SJSA1 (cell line): ENCODE measurements around the gene EIF4G3. TPM values are rescaled to one million over a fixed set of nuclear protein-coding genes. Genes with fewer than 3 reads are reported as not detected.
A peak's percentile ranks its signal among the peaks of the same experiment; 100 is the strongest.

Source experiments
- DNase-seq, 2 experiments: peaks; one replicate each; pipeline ENCODE4 v3.0.0-alpha.2; 2015 to 2020; ENCODE audit warnings: low spot score in 2 of 2, low read depth in 1 of 2
- H3K27ac ChIP-seq: fragments of 250-450 bp; sonication (Bioruptor Pico); 2 replicates; pipeline ENCODE4 v1.5.1; 2020; ENCODE audit warnings: mild to moderate bottlenecking, moderate library complexity
- H3K27me3 ChIP-seq: fragments of 250-450 bp; sonication (Bioruptor Pico); replicated peaks from 2 replicates; pipeline ENCODE4 v1.5.1; 2020; ENCODE audit warnings: mild to moderate bottlenecking, moderate library complexity
- H3K36me3 ChIP-seq: fragments of 250-450 bp; sonication (Bioruptor Pico); 2 replicates; pipeline ENCODE4 v1.5.1; 2020; ENCODE audit warnings: mild to moderate bottlenecking
- H3K4me1 ChIP-seq: fragments of 250-450 bp; sonication (Bioruptor Pico); replicated peaks from 2 replicates; pipeline ENCODE4 v1.6.1; 2021; ENCODE audit warnings: mild to moderate bottlenecking
- H3K4me3 ChIP-seq: fragments of 250-450 bp; sonication (Bioruptor Pico); 2 replicates; pipeline ENCODE4 v1.5.1; 2020; ENCODE audit warnings: mild to moderate bottlenecking
- H3K9me3 ChIP-seq: fragments of 250-450 bp; sonication (Bioruptor Pico); replicated peaks from 2 replicates; pipeline ENCODE4 v1.5.1; 2020; ENCODE audit warnings: mild to moderate bottlenecking
- total RNA-seq: library from RNA; depleted of rRNA; stranded (reverse); fragments of >200 nt; shearing (Covaris generic); gene quantifications from 2 replicates; pipeline ENCODE4 v1.2.3, GENCODE V29; 2014

EIF4G3 gene
- total RNA-seq, 1 experiment from 2014 or later: 30.2 TPM

DNA sequence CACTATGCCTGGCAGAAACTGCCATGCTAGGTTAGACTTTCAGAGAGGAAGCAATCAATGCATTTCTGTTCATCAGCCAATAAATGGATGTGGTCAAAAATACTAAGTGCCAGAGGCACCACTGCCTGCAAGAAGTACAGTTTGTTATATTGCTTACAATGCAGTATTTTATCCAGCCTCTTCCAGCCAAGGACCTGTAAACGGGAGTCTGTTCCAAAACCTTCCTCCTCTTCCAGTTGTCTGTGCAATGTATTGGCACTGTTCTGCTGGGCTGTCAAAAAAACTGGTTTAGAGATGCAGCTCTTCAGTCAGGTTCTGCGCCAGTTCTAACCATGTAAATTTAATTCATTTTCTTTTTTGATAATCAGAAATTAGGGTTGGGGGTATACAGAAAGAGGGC is 175.7 kb downstream of the EIF4G3 start:
- Histone ChIP-seq H3K4me1 (no peaks in the 10 kb centered on the region), H3K27me3 (no peaks in the 10 kb centered on the region), H3K27ac (no peak overlapping the region), H3K9me3 (no peaks in the 10 kb centered on the region), H3K36me3 (no peaks in the 10 kb centered on the region), H3K4me3 (no peak overlapping the region)
- DNase-seq: no peak

- H3K4me1 ChIP-seq: no peaks in the 10 kb centered on the region
- H3K9me3 ChIP-seq: no peaks in the 10 kb centered on the region
- no peak overlapping the region for H3K27ac ChIP-seq
- H3K27me3 ChIP-seq: no peaks in the 10 kb centered on the region
- H3K36me3 ChIP-seq: no peaks in the 10 kb centered on the region
- no peak overlapping the region for H3K4me3 ChIP-seq
- DNase-seq: no peak
Observed at GRCh38 chr1:21000245-21000594, 176.5 kb downstream of the EIF4G3 start.

DNA sequence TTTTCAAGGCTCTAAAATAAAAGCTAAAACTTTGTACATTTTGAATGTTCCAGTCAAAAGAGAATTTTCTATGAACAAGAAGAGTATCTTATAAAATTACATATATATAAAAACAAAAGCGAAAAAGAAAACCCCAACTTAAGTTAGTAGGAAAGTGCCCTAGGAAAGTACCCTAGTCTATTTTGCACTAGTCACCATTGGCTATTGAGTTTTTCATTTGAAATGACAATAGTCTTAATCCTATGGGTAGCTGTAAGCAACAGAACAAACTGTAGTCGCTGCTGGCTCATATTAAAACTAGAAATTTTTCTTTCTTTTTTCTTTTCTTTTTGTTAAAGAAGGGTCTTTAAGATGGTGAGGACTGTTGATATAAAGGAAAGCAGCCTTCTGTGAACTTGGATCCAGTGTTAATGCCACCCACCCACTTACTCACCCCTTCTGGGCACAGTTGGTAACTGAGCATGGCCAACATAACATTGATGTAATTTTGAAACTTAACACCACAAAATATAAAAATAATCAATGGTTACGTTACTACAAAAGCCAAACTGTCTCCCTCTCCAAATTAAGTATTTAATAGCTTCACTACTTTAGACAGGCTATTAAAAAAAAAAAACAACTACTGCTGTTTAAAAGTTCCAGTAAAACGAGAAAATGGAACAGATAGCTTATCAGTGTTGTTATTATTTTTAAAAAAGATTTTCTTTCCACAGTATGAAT is 177.0 kb downstream of the EIF4G3 start:
- no peaks in the 10 kb centered on the region for H3K27me3 ChIP-seq
- DNase-seq: no peak
- H3K4me3 ChIP-seq: no peak overlapping the region
- no peaks in the 10 kb centered on the region for H3K36me3 ChIP-seq
- no peaks in the 10 kb centered on the region for H3K4me1 ChIP-seq
- H3K27ac ChIP-seq: no peak overlapping the region
- no peaks in the 10 kb centered on the region for H3K9me3 ChIP-seq

GRCh38 chr1:20998826-20999225 is 177.9 kb downstream of the EIF4G3 start:
- Histone ChIP-seq H3K4me3 (no peak overlapping the region), H3K9me3 (no peaks in the 10 kb centered on the region), H3K36me3 (no peaks in the 10 kb centered on the region), H3K27ac (no peak overlapping the region), H3K4me1 (no peaks in the 10 kb centered on the region), H3K27me3 (no peaks in the 10 kb centered on the region)
- DNase-seq: no peak

GRCh38 chr1:20997602-20998224 is 179.0 kb downstream of the EIF4G3 start:
- H3K9me3 ChIP-seq: no peaks in the 10 kb centered on the region
- peaks cover 5% of the 10 kb centered on the region for H3K4me1 ChIP-seq
- no peak overlapping the region for H3K27ac ChIP-seq
- H3K27me3 ChIP-seq: no peaks in the 10 kb centered on the region
- DNase-seq: no peak
- no peak overlapping the region for H3K4me3 ChIP-seq
- no peaks in the 10 kb centered on the region for H3K36me3 ChIP-seq

GRCh38 chr1:20996554-20996953 is 180.1 kb downstream of the EIF4G3 start:
- Histone ChIP-seq H3K27me3 (no peaks in the 10 kb centered on the region), H3K4me1 (peaks cover 13% of the 10 kb centered on the region), H3K4me3 (no peak overlapping the region), H3K9me3 (no peaks in the 10 kb centered on the region), H3K27ac (no peak overlapping the region), H3K36me3 (no peaks in the 10 kb centered on the region)
- DNase-seq: no peak

DNA sequence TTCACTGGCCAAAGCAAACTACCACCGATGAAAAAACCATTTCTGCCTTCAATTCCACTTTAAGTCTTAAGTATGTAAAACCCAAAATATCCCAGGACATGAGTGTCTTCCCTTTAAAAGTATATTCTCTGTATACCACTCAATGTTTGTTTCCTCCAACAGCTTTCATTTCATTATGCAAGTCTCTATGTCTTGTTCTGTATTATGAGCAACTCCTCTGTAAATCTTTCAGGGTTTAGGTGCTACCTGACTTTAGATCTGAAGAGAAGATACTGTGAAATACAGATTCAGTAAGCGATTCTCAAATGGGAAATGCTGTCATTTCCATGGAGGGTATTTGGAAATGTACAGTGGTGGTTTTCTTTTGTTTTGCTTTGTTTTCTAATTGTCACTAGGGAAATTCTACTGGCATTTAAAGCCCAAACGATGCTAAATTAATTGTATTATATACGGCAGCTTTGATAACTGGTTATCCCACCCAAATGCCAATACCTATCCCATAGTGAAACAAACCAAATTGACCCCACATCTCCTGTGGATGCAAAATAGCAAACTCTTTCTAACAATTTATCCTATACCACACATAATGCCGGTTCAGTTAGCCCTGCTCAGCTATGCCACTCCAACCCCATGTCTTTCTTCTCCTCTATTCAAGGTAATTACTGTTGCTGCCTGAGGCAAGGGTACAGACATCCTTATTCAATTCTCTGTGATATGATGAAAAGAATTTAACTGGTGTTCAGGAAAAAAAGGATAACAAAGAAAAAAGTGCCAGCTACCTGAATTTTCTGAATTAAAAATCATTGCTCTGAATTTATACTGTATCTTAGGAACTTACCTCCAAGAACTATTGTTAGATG is 182.8 kb downstream of the EIF4G3 start:
- Histone ChIP-seq H3K4me3 (no peak overlapping the region), H3K27ac (no peak overlapping the region), H3K9me3 (no peaks in the 10 kb centered on the region), H3K36me3 (no peaks in the 10 kb centered on the region), H3K4me1 (peaks cover 13% of the 10 kb centered on the region), H3K27me3 (no peaks in the 10 kb centered on the region)
- DNase-seq: no peak

DNA sequence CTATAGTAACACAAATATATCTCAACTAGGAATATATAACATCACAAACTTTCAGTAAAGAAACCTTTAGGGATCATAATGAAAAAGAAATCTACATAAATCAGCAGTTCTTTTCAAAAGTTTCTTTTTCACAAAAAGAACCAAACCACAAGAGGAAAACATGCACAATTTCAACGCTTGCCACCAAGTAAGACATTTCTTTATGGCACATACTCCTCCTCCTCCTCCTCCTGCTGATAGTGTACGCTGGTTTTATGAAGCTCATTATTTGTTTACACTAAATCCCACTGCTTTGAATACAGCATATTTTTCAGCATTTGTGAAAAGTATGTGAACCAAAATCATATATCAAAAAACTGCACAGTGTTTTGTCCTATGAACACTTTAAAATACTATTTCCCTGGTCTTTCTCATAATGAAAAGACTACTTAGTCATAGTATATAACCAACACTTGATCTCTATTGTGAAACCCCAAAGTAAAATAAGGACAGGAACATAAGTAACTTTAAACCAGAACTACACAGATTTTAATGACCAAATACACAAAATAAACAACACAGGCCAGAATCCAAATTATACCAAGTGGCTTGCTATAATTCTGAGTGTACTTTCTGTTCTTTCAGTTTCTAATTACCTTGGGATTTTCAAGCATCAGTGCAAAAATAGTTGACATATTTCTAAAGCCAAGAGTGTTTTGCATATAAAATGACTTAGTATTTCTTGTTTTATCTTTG is 184.2 kb downstream of the EIF4G3 start:
- no peaks in the 10 kb centered on the region for H3K9me3 ChIP-seq
- no peak overlapping the region for H3K4me3 ChIP-seq
- DNase-seq: peak in 1 of 2 experiments; percentile 34
- H3K36me3 ChIP-seq: no peaks in the 10 kb centered on the region
- no peaks in the 10 kb centered on the region for H3K27me3 ChIP-seq
- peak overlapping the region; percentile 7; the same call in 1 of the 2 replicates for H3K27ac ChIP-seq
- peaks cover 21% of the 10 kb centered on the region for H3K4me1 ChIP-seq

DNA sequence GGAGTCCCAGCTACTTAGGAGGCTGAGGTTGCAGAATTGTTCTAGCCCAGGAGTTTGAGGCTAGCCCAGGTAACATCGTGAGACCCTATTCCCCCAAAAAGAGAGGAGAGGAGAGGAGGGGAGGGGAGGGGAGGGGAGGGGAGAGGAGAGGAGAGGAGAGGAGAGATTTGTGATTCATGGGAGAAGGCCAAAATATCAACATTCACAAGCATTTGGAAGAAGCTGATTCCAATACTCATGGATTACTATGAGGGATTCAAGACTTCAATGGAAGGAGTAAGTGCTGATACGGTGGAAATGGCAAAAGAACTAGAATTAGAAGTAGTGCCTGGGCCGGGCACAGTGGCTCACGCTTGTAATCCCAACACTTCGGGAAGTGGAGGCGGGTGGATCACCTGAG is 187.8 kb downstream of the EIF4G3 start:
- Histone ChIP-seq H3K4me1 (peaks cover 21% of the 10 kb centered on the region), H3K36me3 (no peaks in the 10 kb centered on the region), H3K9me3 (no peaks in the 10 kb centered on the region), H3K27ac (no peak overlapping the region), H3K4me3 (no peak overlapping the region), H3K27me3 (no peaks in the 10 kb centered on the region)
- no peak for DNase-seq

GRCh38 chr1:20987831-20988825 is 188.6 kb downstream of the EIF4G3 start:
- H3K4me3 ChIP-seq: no peak overlapping the region
- H3K27ac ChIP-seq: no peak overlapping the region
- H3K4me1 ChIP-seq: peaks cover 24% of the 10 kb centered on the region
- H3K27me3 ChIP-seq: no peaks in the 10 kb centered on the region
- no peak for DNase-seq
- H3K36me3 ChIP-seq: no peaks in the 10 kb centered on the region; the same call in 1 of the 2 replicates
- no peaks in the 10 kb centered on the region for H3K9me3 ChIP-seq

DNA sequence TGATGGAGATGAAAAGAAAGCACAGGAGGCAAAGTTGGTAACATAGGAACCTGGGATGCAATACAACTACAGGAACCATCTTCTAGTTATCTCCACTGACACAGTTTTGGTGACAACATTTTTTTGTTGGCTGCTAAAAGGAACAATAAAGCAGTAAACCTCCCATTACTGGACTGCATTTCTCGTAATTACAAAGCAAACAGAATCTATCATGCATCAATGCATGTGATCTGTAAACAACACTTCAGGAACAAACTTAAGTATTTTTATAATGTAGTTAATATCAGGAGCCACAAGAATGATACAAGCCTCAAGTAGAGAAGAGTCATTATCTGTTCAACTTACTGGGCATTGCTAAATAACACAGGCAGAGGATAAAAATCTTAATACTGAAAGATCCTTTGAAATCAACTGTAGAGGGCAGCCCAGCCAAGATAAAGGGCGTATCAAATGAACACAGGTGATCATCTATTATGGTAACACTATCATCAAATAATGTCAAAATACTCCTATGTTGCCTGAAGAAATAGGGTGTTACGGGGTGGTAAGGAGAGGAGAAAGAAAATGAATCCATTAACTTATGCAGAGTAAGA is 193.3 kb downstream of the EIF4G3 start:
- no peaks in the 10 kb centered on the region for H3K9me3 ChIP-seq
- no peak overlapping the region for H3K27ac ChIP-seq
- H3K36me3 ChIP-seq: no peaks in the 10 kb centered on the region; the same call in 1 of the 2 replicates
- H3K27me3 ChIP-seq: no peaks in the 10 kb centered on the region
- no peak for DNase-seq
- H3K4me3 ChIP-seq: no peak overlapping the region
- peaks cover 35% of the 10 kb centered on the region for H3K4me1 ChIP-seq

- H3K27ac ChIP-seq: no peak overlapping the region
Observed at GRCh38 chr1:20982316-20982715, 194.4 kb downstream of the EIF4G3 start.

More at GRCh38 chr1:20982316-20982715, 194.4 kb downstream of the EIF4G3 start:
- Histone ChIP-seq H3K9me3 (no peaks in the 10 kb centered on the region), H3K4me1 (peaks cover 32% of the 10 kb centered on the region), H3K27me3 (no peaks in the 10 kb centered on the region), H3K4me3 (no peak overlapping the region), H3K36me3 (no peaks in the 10 kb centered on the region; the same call in 1 of the 2 replicates)
- DNase-seq: no peak
